HCT116 (cell line): Measurements from ENCODE around the gene KIF13A. TPM values are rescaled to one million over a fixed set of nuclear protein-coding genes. Genes with fewer than 3 reads are reported as not detected.

Source experiments
- ATAC-seq: fragments of 200-7000 bp; cut with Tn5 transposase; 2 replicates; pipeline ENCODE4 v1.9.1; 2020; ENCODE audit warnings: mild to moderate bottlenecking, moderate library complexity
- BruUV-seq: library from RNA; stranded (reverse); fragments of 400-500 nt; replicated peaks from 2 replicates; lab custom pipeline; 2021; lab: Mats Ljungman, UMichigan
- CTCF ChIA-PET: fragments of 300-600 bp; sonication (Branson Sonifier 250); formaldehyde crosslinking; loops from one replicate; lab custom pipeline; 2021; ENCODE audit warnings: antibody characterized with exemption; lab: Charles Lee
- POLR2A ChIA-PET: fragments of 300-600, 350-600 bp; sonication (Branson Sonifier 250); formaldehyde crosslinking; loops from one replicate; lab custom pipeline; 2021; ENCODE audit warnings: antibody characterized with exemption; lab: Charles Lee
- RAD21 ChIA-PET, 2 experiments: fragments of 300-600 bp; sonication (Branson Sonifier 250); formaldehyde crosslinking; loops; one replicate each; lab custom pipeline; 2023; ENCODE audit warnings: low total read pairs in 2 of 2; ENCODE audit not compliant: uncharacterized antibody in 2 of 2, unreplicated experiment in 2 of 2, low non-redundant PET in 1 of 2; lab: Charles Lee
- DNase-seq: peaks from one replicate; pipeline ENCODE4 v3.0.0-alpha.2; 2010; ENCODE audit warnings: low read depth, low spot score
- H2AFZ ChIP-seq: fragments of 200-600 bp; shearing (Covaris generic), sonication (generic); 2 replicates; pipeline ENCODE4 v1.6.1; 2017; ENCODE audit warnings: low read depth, mixed run types, mixed read lengths, antibody characterized with exemption, low read length; ENCODE audit not compliant: poor library complexity, severe bottlenecking
- H3K27ac ChIP-seq: 2 replicates; pipeline ENCODE4 v1.5.1; 2012; ENCODE audit warnings: low read depth, low read length
- H3K27me3 ChIP-seq: fragments of 200-600 bp; sonication (generic); 2 replicates; pipeline ENCODE4 v1.6.1; 2016; ENCODE audit warnings: mixed run types, low read length, mixed read lengths; ENCODE audit not compliant: insufficient read depth
- H3K36me3 ChIP-seq, 2 experiments: fragments of 200-500 bp in 1 of 2; fragments of 200-600 bp in 1 of 2; sonication (Bioruptor generic) in 1 of 2; sonication (generic) in 1 of 2; 2 replicates each; pipeline versions ENCODE4 v1.5.1 to v1.6.1; 2014 to 2016; ENCODE audit warnings: low read length in 2 of 2, inconsistent platforms in 1 of 2, mixed read lengths in 1 of 2, mixed run types in 1 of 2; ENCODE audit not compliant: insufficient read depth in 2 of 2, control insufficient read depth in 1 of 2
- H3K4me1 ChIP-seq, 2 experiments: fragments of 200-600 bp in 1 of 2; sonication (generic) in 1 of 2; 2 replicates each; pipeline versions ENCODE4 v1.5.1 to v1.6.1; 2012 to 2017; ENCODE audit warnings: low read length in 2 of 2, inconsistent platforms in 1 of 2, mild to moderate bottlenecking in 1 of 2, mixed read lengths in 1 of 2, mixed run types in 1 of 2, moderate library complexity in 1 of 2; ENCODE audit not compliant: insufficient read depth in 2 of 2, control insufficient read depth in 1 of 2
- H3K4me2 ChIP-seq: fragments of 200-600 bp; sonication (generic); 2 replicates; pipeline ENCODE4 v1.6.1; 2017; ENCODE audit warnings: mixed run types, low read length, mixed read lengths
- H3K4me3 ChIP-seq, 2 experiments: fragments of 200-600 bp in 1 of 2; sonication (generic) in 1 of 2; replicated peaks in 1 of 2; 2 replicates each; pipeline ENCODE4 v1.5.1; 2011 to 2016; ENCODE audit warnings: low read length in 2 of 2, control low read depth in 1 of 2, low read depth in 1 of 2, mild to moderate bottlenecking in 1 of 2, mixed read lengths in 1 of 2, mixed run types in 1 of 2
- H3K79me2 ChIP-seq: fragments of 200-600 bp; sonication (generic); 2 replicates; pipeline ENCODE4 v1.6.1; 2017; ENCODE audit warnings: mild to moderate bottlenecking, mixed run types, low read length, moderate library complexity, mixed read lengths; ENCODE audit not compliant: insufficient read depth
- H3K9ac ChIP-seq: fragments of 200-600 bp; sonication (generic); 2 replicates; pipeline ENCODE4 v1.6.1; 2016; ENCODE audit warnings: low read length, mixed read lengths
- H3K9me2 ChIP-seq: fragments of 200-600 bp; sonication (generic), shearing (Covaris generic); 2 replicates; pipeline ENCODE4 v1.6.1; 2017; ENCODE audit warnings: mixed run types, mild to moderate bottlenecking, moderate library complexity; ENCODE audit not compliant: insufficient read depth
- H3K9me3 ChIP-seq, 2 experiments: fragments of 200-500 bp in 1 of 2; fragments of 200-600 bp in 1 of 2; sonication (Bioruptor generic) in 1 of 2; sonication (generic) in 1 of 2; 2 replicates each; pipeline ENCODE4 v1.6.1; 2014 to 2017; ENCODE audit warnings: low read length in 2 of 2, mixed read lengths in 2 of 2, inconsistent platforms in 1 of 2, low read depth in 1 of 2, mild to moderate bottlenecking in 1 of 2, mixed run types in 1 of 2, moderate library complexity in 1 of 2; ENCODE audit not compliant: control insufficient read depth in 1 of 2, insufficient read depth in 1 of 2
- H4K20me1 ChIP-seq: fragments of 200-600 bp; sonication (generic), shearing (Covaris generic); 2 replicates; pipeline ENCODE4 v1.6.1; 2017; ENCODE audit warnings: mixed run types, mild to moderate bottlenecking, moderate library complexity; ENCODE audit not compliant: insufficient read depth
- EZH2 ChIP-seq: fragments of 200-600 bp; sonication (generic); IDR thresholded peaks from 2 replicates; pipeline ENCODE4 v1.6.1; 2017; ENCODE audit warnings: antibody characterized with exemption, mixed run types
- EZH2phosphoT487 ChIP-seq: fragments of 200-600 bp; IDR thresholded peaks from 2 replicates; pipeline ENCODE4 v1.6.1; 2018; ENCODE audit warnings: antibody characterized with exemption, borderline replicate concordance
- FOSL1 ChIP-seq: IDR thresholded peaks from 2 replicates; pipeline ENCODE4 v1.6.1; 2012; ENCODE audit warnings: low read depth
- JUND ChIP-seq: IDR thresholded peaks from 2 replicates; pipeline ENCODE4 v1.6.1; 2012
- SP1 ChIP-seq: IDR thresholded peaks from 2 replicates; pipeline ENCODE4 v1.6.1; 2012; ENCODE audit warnings: low read depth
- SRF ChIP-seq: IDR thresholded peaks from 2 replicates; pipeline ENCODE4 v1.6.1; 2012; ENCODE audit warnings: low read depth
- intact Hi-C: fragments of 100-400 bp; cut with micrococcal nuclease; formaldehyde crosslinking; loops from 2 replicates; pipeline ENCODE4 v1.10.0; 2022
- total RNA-seq: library from RNA; stranded (reverse); gene quantifications from one replicate; pipeline ENCODE4 v1.2.1, GENCODE V29; 2021; ENCODE audit not compliant: unreplicated experiment
- TF ChIP-seq, protein P1 (sequence below): IDR thresholded peaks from 2 replicates; pipeline ENCODE4 v1.6.1; 2012; ENCODE audit warnings: low read depth
- TF ChIP-seq, protein P2 (sequence below): IDR thresholded peaks from 2 replicates; pipeline ENCODE4 v1.6.1; 2011; ENCODE audit warnings: mild to moderate bottlenecking, low read length, moderate library complexity; ENCODE audit not compliant: insufficient replicate concordance; ENCODE audit errors: extremely low read depth
- TF ChIP-seq, protein P3 (sequence below): IDR thresholded peaks from 2 replicates; pipeline ENCODE4 v1.6.1; 2012
- TF ChIP-seq, protein P4 (sequence below), 3 experiments: fragments of 200-600 bp in 1 of 3; sonication (generic) in 1 of 3; IDR thresholded peaks in 2 of 3; conservative IDR thresholded peaks in 1 of 3; 2 replicates each; pipeline ENCODE4 v1.5.1; 2012 to 2017; ENCODE audit warnings: low read depth in 2 of 3, low read length in 2 of 3, antibody characterized with exemption in 1 of 3, borderline replicate concordance in 1 of 3, control low read depth in 1 of 3, mild to moderate bottlenecking in 1 of 3, mixed read lengths in 1 of 3, mixed run types in 1 of 3, moderate library complexity in 1 of 3; ENCODE audit not compliant: insufficient read depth in 1 of 3

Gene KIF13A
- total RNA-seq, 1 experiment from 2014 or later = 23.1 TPM

DNA sequence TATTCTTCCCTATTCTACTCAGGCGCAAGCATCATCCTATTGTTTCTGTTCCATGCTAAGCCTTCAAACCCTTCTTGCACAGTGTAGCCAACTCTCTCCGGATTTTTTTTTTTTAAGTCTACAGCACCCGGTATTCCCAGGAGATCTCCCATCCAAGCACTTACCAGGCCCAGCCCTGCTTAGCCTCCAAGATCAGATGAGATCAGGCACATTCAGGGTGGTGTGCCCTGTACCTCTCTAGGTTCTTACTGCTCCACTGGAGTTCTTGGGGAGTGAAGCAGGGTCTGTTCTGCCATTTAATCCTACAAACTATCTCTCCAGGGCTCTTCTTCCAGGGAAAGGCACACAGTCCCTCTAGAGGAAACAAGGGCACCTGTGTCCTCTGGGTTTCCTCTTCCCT, 265.8 kb downstream of the KIF13A start:
- ATAC-seq (no peak), DNase-seq (no peak)
- H3K4me1 ChIP-seq = peaks cover 0 to 8% of the 10 kb centered on the region in 2 experiments; a peak in 1 of 4 replicates
- RAD21 ChIA-PET = no interaction called here
- no peak overlapping the region for H3K9ac ChIP-seq
- BruUV-seq = no TSS peak
- POLR2A ChIA-PET = interaction anchor here (0.6 kb wide), 1 partner anchor 33 kb away, joined by 3 read pairs; no protein-coding TSS in a partner anchor
- TF ChIP-seq, protein P1, sequence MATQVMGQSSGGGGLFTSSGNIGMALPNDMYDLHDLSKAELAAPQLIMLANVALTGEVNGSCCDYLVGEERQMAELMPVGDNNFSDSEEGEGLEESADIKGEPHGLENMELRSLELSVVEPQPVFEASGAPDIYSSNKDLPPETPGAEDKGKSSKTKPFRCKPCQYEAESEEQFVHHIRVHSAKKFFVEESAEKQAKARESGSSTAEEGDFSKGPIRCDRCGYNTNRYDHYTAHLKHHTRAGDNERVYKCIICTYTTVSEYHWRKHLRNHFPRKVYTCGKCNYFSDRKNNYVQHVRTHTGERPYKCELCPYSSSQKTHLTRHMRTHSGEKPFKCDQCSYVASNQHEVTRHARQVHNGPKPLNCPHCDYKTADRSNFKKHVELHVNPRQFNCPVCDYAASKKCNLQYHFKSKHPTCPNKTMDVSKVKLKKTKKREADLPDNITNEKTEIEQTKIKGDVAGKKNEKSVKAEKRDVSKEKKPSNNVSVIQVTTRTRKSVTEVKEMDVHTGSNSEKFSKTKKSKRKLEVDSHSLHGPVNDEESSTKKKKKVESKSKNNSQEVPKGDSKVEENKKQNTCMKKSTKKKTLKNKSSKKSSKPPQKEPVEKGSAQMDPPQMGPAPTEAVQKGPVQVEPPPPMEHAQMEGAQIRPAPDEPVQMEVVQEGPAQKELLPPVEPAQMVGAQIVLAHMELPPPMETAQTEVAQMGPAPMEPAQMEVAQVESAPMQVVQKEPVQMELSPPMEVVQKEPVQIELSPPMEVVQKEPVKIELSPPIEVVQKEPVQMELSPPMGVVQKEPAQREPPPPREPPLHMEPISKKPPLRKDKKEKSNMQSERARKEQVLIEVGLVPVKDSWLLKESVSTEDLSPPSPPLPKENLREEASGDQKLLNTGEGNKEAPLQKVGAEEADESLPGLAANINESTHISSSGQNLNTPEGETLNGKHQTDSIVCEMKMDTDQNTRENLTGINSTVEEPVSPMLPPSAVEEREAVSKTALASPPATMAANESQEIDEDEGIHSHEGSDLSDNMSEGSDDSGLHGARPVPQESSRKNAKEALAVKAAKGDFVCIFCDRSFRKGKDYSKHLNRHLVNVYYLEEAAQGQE = no peak
- TF ChIP-seq EZH2phosphoT487 = no peak
- TF ChIP-seq FOSL1 = no peak
- TF ChIP-seq JUND = no peak
- no peak for TF ChIP-seq SRF
- TF ChIP-seq SP1 = no peak
- TF ChIP-seq, protein P2, sequence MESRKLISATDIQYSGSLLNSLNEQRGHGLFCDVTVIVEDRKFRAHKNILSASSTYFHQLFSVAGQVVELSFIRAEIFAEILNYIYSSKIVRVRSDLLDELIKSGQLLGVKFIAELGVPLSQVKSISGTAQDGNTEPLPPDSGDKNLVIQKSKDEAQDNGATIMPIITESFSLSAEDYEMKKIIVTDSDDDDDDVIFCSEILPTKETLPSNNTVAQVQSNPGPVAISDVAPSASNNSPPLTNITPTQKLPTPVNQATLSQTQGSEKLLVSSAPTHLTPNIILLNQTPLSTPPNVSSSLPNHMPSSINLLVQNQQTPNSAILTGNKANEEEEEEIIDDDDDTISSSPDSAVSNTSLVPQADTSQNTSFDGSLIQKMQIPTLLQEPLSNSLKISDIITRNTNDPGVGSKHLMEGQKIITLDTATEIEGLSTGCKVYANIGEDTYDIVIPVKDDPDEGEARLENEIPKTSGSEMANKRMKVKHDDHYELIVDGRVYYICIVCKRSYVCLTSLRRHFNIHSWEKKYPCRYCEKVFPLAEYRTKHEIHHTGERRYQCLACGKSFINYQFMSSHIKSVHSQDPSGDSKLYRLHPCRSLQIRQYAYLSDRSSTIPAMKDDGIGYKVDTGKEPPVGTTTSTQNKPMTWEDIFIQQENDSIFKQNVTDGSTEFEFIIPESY = no peak
- TF ChIP-seq EZH2 = no peak
- TF ChIP-seq, protein P3, sequence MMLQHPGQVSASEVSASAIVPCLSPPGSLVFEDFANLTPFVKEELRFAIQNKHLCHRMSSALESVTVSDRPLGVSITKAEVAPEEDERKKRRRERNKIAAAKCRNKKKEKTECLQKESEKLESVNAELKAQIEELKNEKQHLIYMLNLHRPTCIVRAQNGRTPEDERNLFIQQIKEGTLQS = no peak
- TF ChIP-seq, protein P4, sequence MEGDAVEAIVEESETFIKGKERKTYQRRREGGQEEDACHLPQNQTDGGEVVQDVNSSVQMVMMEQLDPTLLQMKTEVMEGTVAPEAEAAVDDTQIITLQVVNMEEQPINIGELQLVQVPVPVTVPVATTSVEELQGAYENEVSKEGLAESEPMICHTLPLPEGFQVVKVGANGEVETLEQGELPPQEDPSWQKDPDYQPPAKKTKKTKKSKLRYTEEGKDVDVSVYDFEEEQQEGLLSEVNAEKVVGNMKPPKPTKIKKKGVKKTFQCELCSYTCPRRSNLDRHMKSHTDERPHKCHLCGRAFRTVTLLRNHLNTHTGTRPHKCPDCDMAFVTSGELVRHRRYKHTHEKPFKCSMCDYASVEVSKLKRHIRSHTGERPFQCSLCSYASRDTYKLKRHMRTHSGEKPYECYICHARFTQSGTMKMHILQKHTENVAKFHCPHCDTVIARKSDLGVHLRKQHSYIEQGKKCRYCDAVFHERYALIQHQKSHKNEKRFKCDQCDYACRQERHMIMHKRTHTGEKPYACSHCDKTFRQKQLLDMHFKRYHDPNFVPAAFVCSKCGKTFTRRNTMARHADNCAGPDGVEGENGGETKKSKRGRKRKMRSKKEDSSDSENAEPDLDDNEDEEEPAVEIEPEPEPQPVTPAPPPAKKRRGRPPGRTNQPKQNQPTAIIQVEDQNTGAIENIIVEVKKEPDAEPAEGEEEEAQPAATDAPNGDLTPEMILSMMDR (IDR thresholded peaks at IDR 0.05 in 2 of 3, conservative IDR thresholded peaks at IDR 0.05 in 1 of 3; ENCODE audit: borderline replicate concordance in 1 of 3, insufficient read depth in 1 of 3, low read depth in 2 of 3, low read length in 2 of 3) = no peak
- no peak overlapping the region for H3K4me2 ChIP-seq
- H3K27ac ChIP-seq = no peak overlapping the region
- CTCF ChIA-PET = no interaction called here
- no peaks in the 10 kb centered on the region for H3K79me2 ChIP-seq
- no peaks in the 10 kb centered on the region for H3K27me3 ChIP-seq
- no peak overlapping the region for H3K4me3 ChIP-seq
- H2AFZ ChIP-seq = no peak overlapping the region
- H4K20me1 ChIP-seq = no peaks in the 10 kb centered on the region
- intact Hi-C loops = no loop called here
- no peaks in the 10 kb centered on the region for H3K36me3 ChIP-seq
- no peaks in the 10 kb centered on the region for H3K9me2 ChIP-seq
- no peaks in the 10 kb centered on the region for H3K9me3 ChIP-seq
